Measurements from ENCODE around the gene CPSF6.
"Not testable (repeated sequence)": the region's sequence is repeated elsewhere in the genome, so short reads cannot be mapped to it uniquely, and the experiment has no call there.

CPSF6 gene

DNA sequence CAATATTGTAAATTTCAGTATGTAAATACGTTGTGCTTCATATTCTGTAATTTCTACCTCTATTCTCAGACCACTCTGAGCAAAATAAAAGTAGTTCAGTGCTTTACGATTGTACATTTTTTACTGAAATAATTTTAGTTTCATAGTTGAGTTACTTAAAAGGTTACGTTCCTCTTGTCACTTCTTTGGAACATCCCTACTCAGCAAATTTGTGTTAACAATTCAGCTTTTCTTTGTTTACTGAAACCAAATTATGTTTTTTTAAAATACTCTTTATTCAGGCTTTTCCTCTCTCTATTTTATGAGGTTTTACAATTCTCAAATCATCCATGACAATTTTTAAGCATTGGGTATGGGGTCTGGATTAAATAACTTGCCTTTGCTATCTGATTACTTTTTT lies 25.8 kb downstream of the CPSF6 start:
- Histone ChIP-seq H3K4me3 (ENCODE audit: low read length) (no peak overlapping the region), H3K4me1 (ENCODE audit: insufficient read depth, low read length) (no peaks in the 10 kb centered on the region), H3K36me3 (ENCODE audit: insufficient read depth, low read depth, low read length) (peaks cover 99% of the 10 kb centered on the region), H3K27me3 (ENCODE audit: insufficient read depth, low read length) (no peaks in the 10 kb centered on the region), H3K27ac (ENCODE audit: low read length) (no peak overlapping the region), H3K9me3 (ENCODE audit: insufficient read depth, low read depth, low read length) (no peaks in the 10 kb centered on the region), H3K9ac (ENCODE audit: low read depth, low read length) (no peak overlapping the region)

- not testable (repeated sequence) for H3K4me3 ChIP-seq (ENCODE audit: low read length); H3K27ac ChIP-seq (ENCODE audit: low read length); H3K4me1 ChIP-seq (ENCODE audit: insufficient read depth, low read length); H3K9me3 ChIP-seq (ENCODE audit: insufficient read depth, low read depth, low read length); H3K27me3 ChIP-seq (ENCODE audit: insufficient read depth, low read length); H3K9ac ChIP-seq (ENCODE audit: low read depth, low read length)
- H3K36me3 ChIP-seq (ENCODE audit: insufficient read depth, low read depth, low read length), result peaks cover 99% of the 10 kb centered on the region
Observed at GRCh38 chr12:69265633-69266032, 26.3 kb downstream of the CPSF6 start.

- H3K27me3 ChIP-seq (ENCODE audit: insufficient read depth, low read length), result no peaks in the 10 kb centered on the region
- H3K9me3 ChIP-seq (ENCODE audit: insufficient read depth, low read depth, low read length), result no peaks in the 10 kb centered on the region
- H3K9ac ChIP-seq (ENCODE audit: low read depth, low read length), result no peak overlapping the region
- no peak overlapping the region for H3K27ac ChIP-seq (ENCODE audit: low read length)
- no peak overlapping the region for H3K4me3 ChIP-seq (ENCODE audit: low read length)
- no peaks in the 10 kb centered on the region for H3K4me1 ChIP-seq (ENCODE audit: insufficient read depth, low read length)
- H3K36me3 ChIP-seq (ENCODE audit: insufficient read depth, low read depth, low read length), result peaks cover 99% of the 10 kb centered on the region
Observed at GRCh38 chr12:69266036-69266635, 26.8 kb downstream of the CPSF6 start.

DNA sequence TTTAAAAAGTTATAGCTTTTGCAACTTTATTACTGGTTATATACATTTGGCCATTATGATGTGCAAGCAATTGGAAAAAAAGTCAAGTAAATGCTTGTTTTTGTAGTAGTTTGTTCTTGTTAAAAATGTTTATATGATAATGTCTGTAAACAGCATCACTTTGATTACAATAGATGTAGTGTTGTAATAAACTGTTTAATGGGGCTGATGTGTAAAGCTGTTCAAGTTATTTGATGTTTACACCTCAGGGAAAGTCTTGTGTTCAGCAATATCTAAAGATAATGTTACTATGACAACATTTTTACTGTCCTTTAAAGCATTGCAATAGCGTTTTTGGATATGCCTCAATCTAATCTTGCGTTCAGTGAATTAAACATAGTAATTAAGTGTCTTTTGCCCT lies 30.4 kb downstream of the CPSF6 start:
- Histone ChIP-seq H3K9ac (ENCODE audit: low read depth, low read length) (no peak overlapping the region), H3K36me3 (ENCODE audit: insufficient read depth, low read depth, low read length) (peaks cover 87% of the 10 kb centered on the region), H3K27me3 (ENCODE audit: insufficient read depth, low read length) (no peaks in the 10 kb centered on the region), H3K4me1 (ENCODE audit: insufficient read depth, low read length) (no peaks in the 10 kb centered on the region), H3K4me3 (ENCODE audit: low read length) (no peak overlapping the region), H3K27ac (ENCODE audit: low read length) (no peak overlapping the region), H3K9me3 (ENCODE audit: insufficient read depth, low read depth, low read length) (no peaks in the 10 kb centered on the region)

DNA sequence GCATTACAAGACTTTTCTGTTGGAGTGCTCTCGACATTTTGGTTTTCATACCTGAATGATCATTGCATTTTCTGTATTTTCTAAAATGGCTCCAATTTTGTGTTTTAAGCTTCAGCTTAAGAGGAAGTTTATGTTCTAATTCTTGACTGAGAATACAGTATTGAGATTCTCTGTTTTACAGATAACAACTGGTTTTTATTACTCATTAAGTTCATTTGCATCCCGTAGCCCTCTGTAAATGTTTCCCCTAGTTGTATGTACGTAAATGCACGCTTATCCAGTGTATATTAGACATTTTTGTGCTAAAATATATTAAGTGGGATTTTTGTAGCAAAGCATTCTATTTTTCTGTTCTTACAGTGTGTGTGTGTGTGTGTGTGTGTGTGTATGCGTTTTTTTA lies 33.1 kb downstream of the CPSF6 start:
- Histone ChIP-seq H3K36me3 (ENCODE audit: insufficient read depth, low read depth, low read length) (peaks cover 59% of the 10 kb centered on the region), H3K9me3 (ENCODE audit: insufficient read depth, low read depth, low read length) (no peaks in the 10 kb centered on the region)

DNA sequence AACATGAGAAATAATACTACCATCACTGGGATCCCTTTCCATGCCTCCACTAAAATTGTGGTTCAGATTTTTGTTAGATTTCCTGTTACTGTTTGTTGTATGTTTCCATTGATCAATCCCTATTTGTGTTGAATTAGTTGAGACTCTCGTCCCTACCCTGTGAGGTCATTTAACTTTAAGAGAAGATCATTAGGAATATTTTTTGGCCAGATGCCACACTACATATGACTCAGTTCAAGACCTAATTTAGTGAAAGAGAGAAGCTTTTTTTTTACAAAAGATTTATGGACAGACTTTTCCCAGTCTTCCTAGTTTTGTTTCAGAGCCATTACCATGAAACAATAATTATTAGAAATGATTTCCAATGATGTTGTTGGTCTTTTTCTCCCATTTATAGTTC lies 35.5 kb downstream of the CPSF6 start:
- Histone ChIP-seq H3K27ac (ENCODE audit: low read length) (no peak overlapping the region), H3K4me1 (ENCODE audit: insufficient read depth, low read length) (no peaks in the 10 kb centered on the region), H3K27me3 (ENCODE audit: insufficient read depth, low read length) (no peaks in the 10 kb centered on the region), H3K9ac (ENCODE audit: low read depth, low read length) (no peak overlapping the region), H3K4me3 (ENCODE audit: low read length) (no peak overlapping the region), H3K9me3 (ENCODE audit: insufficient read depth, low read depth, low read length) (no peaks in the 10 kb centered on the region), H3K36me3 (ENCODE audit: insufficient read depth, low read depth, low read length) (peaks cover 36% of the 10 kb centered on the region)

More for the DNA sequence above, 33.1 kb downstream of the CPSF6 start:
- Histone ChIP-seq H3K27me3 (ENCODE audit: insufficient read depth, low read length) (no peaks in the 10 kb centered on the region), H3K4me1 (ENCODE audit: insufficient read depth, low read length) (no peaks in the 10 kb centered on the region), H3K9ac (ENCODE audit: low read depth, low read length) (no peak overlapping the region), H3K4me3 (ENCODE audit: low read length) (no peak overlapping the region), H3K27ac (ENCODE audit: low read length) (no peak overlapping the region)

GRCh38 chr12:69275471-69275891 lies 36.1 kb downstream of the CPSF6 start:
- Histone ChIP-seq H3K27me3 (ENCODE audit: insufficient read depth, low read length) (no peaks in the 10 kb centered on the region), H3K9me3 (ENCODE audit: insufficient read depth, low read depth, low read length) (no peaks in the 10 kb centered on the region), H3K4me3 (ENCODE audit: low read length) (no peak overlapping the region), H3K27ac (ENCODE audit: low read length) (no peak overlapping the region), H3K36me3 (ENCODE audit: insufficient read depth, low read depth, low read length) (peaks cover 30% of the 10 kb centered on the region), H3K4me1 (ENCODE audit: insufficient read depth, low read length) (no peaks in the 10 kb centered on the region), H3K9ac (ENCODE audit: low read depth, low read length) (no peak overlapping the region)

- Histone ChIP-seq H3K9me3 (ENCODE audit: insufficient read depth, low read depth, low read length) (no peaks in the 10 kb centered on the region), H3K4me3 (ENCODE audit: low read length) (no peak overlapping the region)
Observed at GRCh38 chr12:69278814-69279782, 39.7 kb downstream of the CPSF6 start.

GRCh38 chr12:69284131-69284530 lies 44.8 kb downstream of the CPSF6 start:
- peaks cover 5% of the 10 kb centered on the region; the same call in 1 of the 2 replicates for H3K4me1 ChIP-seq (ENCODE audit: insufficient read depth, low read length)
- H3K36me3 ChIP-seq (ENCODE audit: insufficient read depth, low read depth, low read length), result no peaks in the 10 kb centered on the region
- no peak overlapping the region for H3K9ac ChIP-seq (ENCODE audit: low read depth, low read length)
- no peak overlapping the region for H3K27ac ChIP-seq (ENCODE audit: low read length)
- H3K27me3 ChIP-seq (ENCODE audit: insufficient read depth, low read length), result peaks cover 22% of the 10 kb centered on the region; the same call in 1 of the 2 replicates
- H3K9me3 ChIP-seq (ENCODE audit: insufficient read depth, low read depth, low read length), result no peaks in the 10 kb centered on the region
- peak overlapping the region; percentile 42 for H3K4me3 ChIP-seq (ENCODE audit: low read length)

More at GRCh38 chr12:69278814-69279782, 39.7 kb downstream of the CPSF6 start:
- peaks cover 11% of the 10 kb centered on the region; the same call in 1 of the 2 replicates for H3K27me3 ChIP-seq (ENCODE audit: insufficient read depth, low read length)
- H3K4me1 ChIP-seq (ENCODE audit: insufficient read depth, low read length), result no peaks in the 10 kb centered on the region
- H3K27ac ChIP-seq (ENCODE audit: low read length), result no peak overlapping the region
- 0 out of 2 replicates have a peak, but pooled peaks cover under 1% of the 10 kb centered on the region for H3K36me3 ChIP-seq (ENCODE audit: insufficient read depth, low read depth, low read length)
- no peak overlapping the region for H3K9ac ChIP-seq (ENCODE audit: low read depth, low read length)

DNA sequence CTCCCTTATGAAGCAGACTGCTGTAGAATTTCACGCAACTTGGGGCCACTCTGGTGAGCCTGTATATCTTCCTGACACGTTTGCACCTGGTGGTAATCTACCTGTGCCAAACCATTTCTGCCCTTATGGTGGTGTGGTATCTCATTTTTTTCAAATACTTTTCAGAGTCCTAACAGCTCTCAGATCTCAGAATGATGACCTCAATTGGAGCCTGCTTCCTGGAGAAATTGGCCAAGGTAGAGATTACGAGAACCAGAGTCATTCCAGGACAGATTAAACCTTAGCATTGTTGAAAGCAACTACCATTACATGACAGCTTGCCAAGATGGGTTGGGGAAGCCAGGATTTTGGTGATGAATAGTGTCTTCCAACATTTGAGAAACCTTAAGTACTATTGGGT lies 48.2 kb downstream of the CPSF6 start:
- Histone ChIP-seq H3K27ac (ENCODE audit: low read length) (no peak overlapping the region), H3K36me3 (ENCODE audit: insufficient read depth, low read depth, low read length) (no peaks in the 10 kb centered on the region), H3K4me1 (ENCODE audit: insufficient read depth, low read length) (peaks cover 5% of the 10 kb centered on the region; the same call in 1 of the 2 replicates), H3K9ac (ENCODE audit: low read depth, low read length) (no peak overlapping the region), H3K27me3 (ENCODE audit: insufficient read depth, low read length) (peaks cover 22% of the 10 kb centered on the region; the same call in 1 of the 2 replicates), H3K9me3 (ENCODE audit: insufficient read depth, low read depth, low read length) (no peaks in the 10 kb centered on the region), H3K4me3 (ENCODE audit: low read length) (no peak overlapping the region)

DNA sequence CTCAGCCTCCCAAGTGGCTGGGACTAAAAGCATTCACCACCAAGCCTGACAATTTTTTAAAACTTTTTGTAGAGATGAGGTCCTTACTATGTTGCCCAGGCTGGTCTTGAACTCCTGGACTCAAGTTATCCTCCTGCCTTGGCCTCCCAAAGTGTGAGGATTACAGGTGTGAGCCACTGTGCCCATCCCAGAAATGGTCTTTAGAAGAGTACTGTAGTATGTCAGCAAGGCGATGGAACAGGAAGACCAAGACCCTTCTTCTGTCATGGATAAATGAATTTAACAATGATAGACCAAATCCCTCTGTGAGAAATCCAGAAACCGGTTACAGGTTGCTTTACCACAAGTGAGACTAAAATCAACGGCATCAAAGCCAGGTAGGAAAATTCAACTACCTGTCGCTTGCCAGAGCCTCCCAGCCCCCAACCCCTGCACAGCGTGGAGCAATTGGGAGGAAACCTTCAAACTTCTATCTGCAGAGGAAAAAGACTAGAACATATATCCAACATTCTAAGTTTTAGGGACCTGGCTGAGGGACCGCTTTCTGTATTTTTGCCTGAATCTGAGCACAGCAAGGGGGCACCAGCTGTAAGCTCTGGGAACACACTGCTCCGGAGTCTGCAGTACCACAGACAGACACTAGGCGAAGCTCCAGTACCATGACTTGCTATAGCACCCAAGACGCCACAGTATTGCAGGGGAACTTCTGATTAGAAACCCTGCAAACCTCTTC lies 51.3 kb downstream of the CPSF6 start:
- Histone ChIP-seq H3K36me3 (ENCODE audit: insufficient read depth, low read depth, low read length) (no peaks in the 10 kb centered on the region), H3K27me3 (ENCODE audit: insufficient read depth, low read length) (no peaks in the 10 kb centered on the region), H3K9me3 (ENCODE audit: insufficient read depth, low read depth, low read length) (no peaks in the 10 kb centered on the region), H3K4me3 (ENCODE audit: low read length) (no peak overlapping the region), H3K27ac (ENCODE audit: low read length) (no peak overlapping the region), H3K4me1 (ENCODE audit: insufficient read depth, low read length) (no peaks in the 10 kb centered on the region), H3K9ac (ENCODE audit: low read depth, low read length) (no peak overlapping the region)

All from iPS-20b (cell line).